GM12878 (cell line): ENCODE measurements around the gene MATN1. TPM values are rescaled to one million over a fixed set of nuclear protein-coding genes. Genes with fewer than 3 reads are reported as not detected.

Experiments used
- ATAC-seq: fragments of 200-7000 bp; cut with Tn5 transposase; 3 replicates; pipeline ENCODE4 v1.9.1; 2020; ENCODE audit warnings: mild to moderate bottlenecking, moderate library complexity
- BruUV-seq: library from RNA; stranded (reverse); fragments of 400-500 nt; replicated peaks from 2 replicates; lab custom pipeline; 2021; lab: Mats Ljungman, UMichigan
- CTCF ChIA-PET: fragments of 300-600 bp; sonication (Branson Sonifier 250); formaldehyde crosslinking; extraction: SDS; loops from one replicate; lab custom pipeline; 2021; ENCODE audit warnings: inconsistent platforms; lab: Yijun Ruan, JAX
- POLR2A ChIA-PET: fragments of 350-600 bp; formaldehyde crosslinking; extraction: SDS; loops from one replicate; lab custom pipeline; 2021; ENCODE audit warnings: inconsistent platforms; lab: Charles Lee
- RAD21 ChIA-PET: fragments of 300-600 bp; sonication (Branson Sonifier 250); formaldehyde crosslinking; loops from one replicate; lab custom pipeline; 2023; ENCODE audit warnings: antibody characterized with exemption; ENCODE audit not compliant: unreplicated experiment; lab: Charles Lee
- SMC1A ChIA-PET: fragments of 300-600 bp; sonication (Branson Sonifier 250); formaldehyde crosslinking; loops from one replicate; lab custom pipeline; 2023; ENCODE audit not compliant: unreplicated experiment, uncharacterized antibody; lab: Charles Lee
- DNase-seq: peaks from one replicate; pipeline ENCODE4 v3.0.0-alpha.2; 2011; ENCODE audit warnings: low read depth, low spot score
- FAIRE-seq: peaks from 3 replicates; lab custom pipeline; 2011; peaks lifted over from hg19 to GRCh38; lab: Jason Lieb, UNC
- H2AFZ ChIP-seq: 2 replicates; pipeline ENCODE4 v1.6.0; 2011; ENCODE audit warnings: low read depth, low read length, control low read depth; ENCODE audit not compliant: control insufficient read depth
- H3K27ac ChIP-seq: 2 replicates; pipeline ENCODE4 v1.5.1; 2011; ENCODE audit warnings: control low read depth; ENCODE audit not compliant: control insufficient read depth, insufficient read depth
- H3K27me3 ChIP-seq, 2 experiments: replicated peaks in 1 of 2; 2 replicates each; pipeline versions ENCODE4 v1.6.0 to v1.6.1; 2011; ENCODE audit warnings: low read length in 1 of 2; ENCODE audit not compliant: control insufficient read depth in 2 of 2, insufficient read depth in 2 of 2
- H3K36me3 ChIP-seq, 2 experiments: 2 replicates each; pipeline ENCODE4 v1.5.1; 2011; ENCODE audit warnings: low read length in 1 of 2; ENCODE audit not compliant: control insufficient read depth in 2 of 2, insufficient read depth in 2 of 2
- H3K4me1 ChIP-seq: 2 replicates; pipeline ENCODE4 v1.6.1; 2011; ENCODE audit warnings: mild to moderate bottlenecking, low read length, moderate library complexity, mixed read lengths; ENCODE audit not compliant: control insufficient read depth, insufficient read depth
- H3K4me2 ChIP-seq: 2 replicates; pipeline ENCODE4 v1.6.0; 2011; ENCODE audit warnings: control low read depth; ENCODE audit not compliant: control insufficient read depth, insufficient read depth
- H3K4me3 ChIP-seq: fragments of 200-600 bp; sonication (generic); 2 replicates; pipeline ENCODE4 v1.5.1; 2016
- H3K79me2 ChIP-seq: 2 replicates; pipeline ENCODE4 v1.6.0; 2011; ENCODE audit warnings: low read length; ENCODE audit not compliant: control insufficient read depth, insufficient read depth
- H3K9ac ChIP-seq: 2 replicates; pipeline ENCODE4 v1.8.0; 2011; ENCODE audit warnings: low read length, control low read depth, mixed read lengths; ENCODE audit not compliant: control insufficient read depth, insufficient read depth
- H3K9me3 ChIP-seq: replicated peaks from 3 replicates; pipeline ENCODE4 v1.5.1; 2011; ENCODE audit warnings: mild to moderate bottlenecking, low read length; ENCODE audit not compliant: control insufficient read depth, insufficient read depth
- H4K20me1 ChIP-seq: 2 replicates; pipeline ENCODE4 v1.6.0; 2011; ENCODE audit not compliant: control insufficient read depth, insufficient read depth
- BMI1 ChIP-seq: fragments of 450-650 bp; IDR thresholded peaks from 2 replicates; pipeline ENCODE4 v1.6.1; 2016; ENCODE audit warnings: mild to moderate bottlenecking, moderate library complexity, borderline replicate concordance
- BRCA1 ChIP-seq: IDR thresholded peaks from 2 replicates; pipeline ENCODE4 v1.6.1; 2011; ENCODE audit warnings: low read depth, low read length, improper control_type of control experiment
- CBX3 ChIP-seq: fragments of 200-600 bp; sonication (generic); IDR thresholded peaks from 2 replicates; pipeline ENCODE4 v1.6.1; 2016; ENCODE audit warnings: low read depth, borderline replicate concordance
- CBX5 ChIP-seq: sonication (generic); IDR thresholded peaks from 2 replicates; pipeline ENCODE4 v1.6.1; 2016; ENCODE audit warnings: low read depth, moderate library complexity, mild to moderate bottlenecking, inconsistent platforms
- CREM ChIP-seq: IDR thresholded peaks from 2 replicates; pipeline ENCODE4 v1.6.1; 2014; ENCODE audit warnings: antibody characterized with exemption, low read depth
- ELK1 ChIP-seq: IDR thresholded peaks from 2 replicates; pipeline ENCODE4 v1.6.1; 2012; ENCODE audit warnings: low read depth, low read length, improper control_type of control experiment
- FOXM1 ChIP-seq: IDR thresholded peaks from 2 replicates; pipeline ENCODE4 v1.6.1; 2012; ENCODE audit warnings: low read depth, mild to moderate bottlenecking, inconsistent platforms, low read length, moderate library complexity
- GABPA ChIP-seq: IDR thresholded peaks from 2 replicates; pipeline ENCODE4 v1.6.1; 2014; ENCODE audit warnings: antibody characterized with exemption, low read depth, mild to moderate bottlenecking, inconsistent platforms
- GATAD2B ChIP-seq: fragments of 450-650 bp; conservative IDR thresholded peaks from 2 replicates; pipeline ENCODE4 v1.6.1; 2017; ENCODE audit warnings: low read depth, mild to moderate bottlenecking, moderate library complexity
- HDAC6 ChIP-seq: fragments of 200-600 bp; sonication (generic); IDR thresholded peaks from one replicate; pipeline ENCODE4 v1.8.0; 2017; ENCODE audit warnings: antibody characterized with exemption; ENCODE audit not compliant: unreplicated experiment
- IRF4 ChIP-seq: IDR thresholded peaks from 2 replicates; pipeline ENCODE4 v1.6.1; 2011; ENCODE audit warnings: low read depth, low read length
- MYB ChIP-seq: fragments of 150-350 bp; IDR thresholded peaks from 2 replicates; pipeline ENCODE4 v1.6.1; 2014; ENCODE audit warnings: mild to moderate bottlenecking, low read depth, low read length, borderline replicate concordance
- NFYA ChIP-seq: IDR thresholded peaks from 2 replicates; pipeline ENCODE4 v1.6.1; 2011; ENCODE audit warnings: low read depth, mild to moderate bottlenecking, low read length, improper control_type of control experiment, borderline replicate concordance
- POLR2A ChIP-seq: IDR thresholded peaks from 2 replicates; pipeline ENCODE4 v1.6.1; 2011; ENCODE audit warnings: low read depth, mild to moderate bottlenecking, low read length
- RAD51 ChIP-seq: fragments of 450-650 bp; IDR thresholded peaks from 2 replicates; pipeline ENCODE4 v1.6.1; 2016; ENCODE audit warnings: moderate library complexity, mild to moderate bottlenecking, inconsistent platforms
- SUZ12 ChIP-seq: fragments of 200-600 bp; sonication (generic); IDR thresholded peaks from one replicate; pipeline ENCODE4 v1.6.1; 2018; ENCODE audit warnings: antibody characterized with exemption, mild to moderate bottlenecking; ENCODE audit not compliant: unreplicated experiment
- ZBED1 ChIP-seq: IDR thresholded peaks from 2 replicates; pipeline ENCODE4 v1.6.1; 2016; ENCODE audit warnings: borderline replicate concordance
- WGBS: methylation state at CpG from one replicate; pipeline ENCODE4 v1.1.6; 2016; ENCODE audit warnings: low lambda C conversion rate; ENCODE audit not compliant: insufficient replicate concordance, insufficient coverage; ENCODE audit errors: missing lambda C conversion rate; 5-methylcytosine and 5-hydroxymethylcytosine counted together
- in situ Hi-C: fragments of 300-500 bp; cut with MboI; formaldehyde crosslinking; loops from 9 replicates; pipeline ENCODE4 v1.14.3; 2018; ENCODE audit warnings: mixed read lengths
- intact Hi-C: fragments of 100-400 bp; cut with micrococcal nuclease; formaldehyde crosslinking; loops from one replicate; pipeline ENCODE4 v1.14.2; 2022; ENCODE audit not compliant: unreplicated experiment
- polyA plus RNA-seq, 11 experiments: library from polyadenylated mRNA; depleted of rRNA in 4 of 11; unstranded in 6 of 11; stranded (reverse) in 5 of 11; fragments of >200 nt; fragmentation: Nextera tagmentation in 4 of 11; fragmentation: Illumina TruSeq in 1 of 11; extraction: Ambion mirVana in 4 of 11; extraction: Trizol in 1 of 11; gene quantifications; 1 replicate in 1 of 11; 2 replicates in 10 of 11; pipeline versions ENCODE4 v1.2.1 to v1.2.3, GENCODE V29; 2011 to 2016; ENCODE audit warnings: inconsistent platforms in 2 of 11, missing spikeins in 2 of 11, low read depth in 1 of 11
- total RNA-seq, 4 experiments: library from RNA; depleted of rRNA in 3 of 4; stranded (reverse); fragments of >200 nt in 3 of 4; fragmentation: Illumina TruSeq in 1 of 4; extraction: Trizol in 1 of 4; gene quantifications; 2 replicates each; pipeline versions ENCODE4 v1.2.1 to v1.2.3, GENCODE V29; 2013 to 2021
- TF ChIP-seq, protein P1 (sequence below): fragments of 450-650 bp; IDR thresholded peaks from 2 replicates; pipeline ENCODE4 v1.6.1; 2014; ENCODE audit warnings: mild to moderate bottlenecking
- TF ChIP-seq, protein P2 (sequence below): IDR thresholded peaks from 2 replicates; pipeline ENCODE4 v1.6.1; 2012; ENCODE audit warnings: low read depth, low read length, improper control_type of control experiment

Gene MATN1
- total and polyA plus RNA-seq, 10 of the 15 experiments (the other 5 are each of a cell fraction or from before 2014, with no cell fraction given), result 0.04 to 0.50 (median 0.10) TPM; not detected in 1

DNA sequence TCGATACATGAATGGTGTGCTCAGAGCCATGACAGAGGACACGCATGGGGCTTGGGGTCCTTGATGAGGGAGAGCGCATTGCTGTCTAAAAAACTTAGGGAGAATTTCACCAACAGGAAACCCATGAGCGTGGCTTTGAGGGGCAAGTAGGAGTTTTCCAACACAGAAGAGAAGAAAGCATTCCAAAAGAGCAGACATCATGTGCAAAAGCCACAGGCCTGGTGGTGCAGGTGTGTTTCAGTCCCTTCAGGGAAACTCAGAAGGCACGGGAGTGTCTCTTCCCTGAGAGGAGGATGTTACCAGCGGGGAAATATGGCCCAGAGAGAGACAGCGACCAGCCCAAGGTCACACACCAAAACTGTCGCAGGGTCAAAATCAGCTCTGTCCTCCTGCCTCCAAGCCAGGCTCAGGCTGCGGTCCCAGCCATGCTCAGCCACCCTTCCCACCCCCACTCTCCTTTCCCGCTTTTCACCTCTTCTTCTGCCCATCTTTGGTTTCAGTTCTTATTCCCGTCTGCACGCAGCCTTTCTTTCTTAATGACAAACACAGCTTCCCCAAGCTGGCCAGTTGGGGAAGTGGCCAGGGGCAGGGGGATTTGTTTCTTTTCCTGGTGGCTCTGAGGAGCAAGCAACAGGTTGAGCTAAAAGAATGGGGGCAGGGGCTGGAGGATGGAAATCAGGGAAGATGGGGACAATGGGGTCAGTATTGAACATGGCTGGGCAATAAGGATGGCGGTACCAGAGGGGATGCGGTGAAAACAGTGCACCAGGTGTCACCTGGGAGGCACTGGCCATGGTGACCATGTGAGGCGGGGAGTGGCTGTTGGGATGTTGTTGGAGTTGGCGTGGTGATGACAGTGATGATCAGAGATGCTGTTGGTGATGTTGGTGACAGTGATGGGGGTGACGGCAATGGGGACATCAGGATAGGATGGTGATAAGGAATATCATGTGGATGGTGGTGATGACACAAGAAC, 23.9 kb upstream of the MATN1 start:
- H3K4me2 ChIP-seq, result peak overlapping the region; percentile 75
- in situ Hi-C loops, result no loop called here
- TF ChIP-seq IRF4 (0 out of 2 replicates have a peak, but pooled peaks have one; percentile 39), GABPA (no peak), SUZ12 (no peak), CBX5 (no peak), ZBED1 (no peak), BMI1 (no peak), CBX3 (no peak), POLR2A (peak; percentile 73; the same call in 1 of the 2 replicates), NFYA (no peak), HDAC6 (no peak), FOXM1 (no peak), BRCA1 (no peak), ELK1 (no peak), RAD51 (no peak), CREM (peak; percentile 41; the same call in 1 of the 2 replicates), GATAD2B (no peak; the same call in 1 of the 2 replicates), MYB (no peak)
- TF ChIP-seq, protein P1, sequence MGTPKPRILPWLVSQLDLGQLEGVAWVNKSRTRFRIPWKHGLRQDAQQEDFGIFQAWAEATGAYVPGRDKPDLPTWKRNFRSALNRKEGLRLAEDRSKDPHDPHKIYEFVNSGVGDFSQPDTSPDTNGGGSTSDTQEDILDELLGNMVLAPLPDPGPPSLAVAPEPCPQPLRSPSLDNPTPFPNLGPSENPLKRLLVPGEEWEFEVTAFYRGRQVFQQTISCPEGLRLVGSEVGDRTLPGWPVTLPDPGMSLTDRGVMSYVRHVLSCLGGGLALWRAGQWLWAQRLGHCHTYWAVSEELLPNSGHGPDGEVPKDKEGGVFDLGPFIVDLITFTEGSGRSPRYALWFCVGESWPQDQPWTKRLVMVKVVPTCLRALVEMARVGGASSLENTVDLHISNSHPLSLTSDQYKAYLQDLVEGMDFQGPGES, result no peak
- TF ChIP-seq, protein P2, sequence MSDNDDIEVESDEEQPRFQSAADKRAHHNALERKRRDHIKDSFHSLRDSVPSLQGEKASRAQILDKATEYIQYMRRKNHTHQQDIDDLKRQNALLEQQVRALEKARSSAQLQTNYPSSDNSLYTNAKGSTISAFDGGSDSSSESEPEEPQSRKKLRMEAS, result no peak; the same call in 1 of the 2 replicates

More for the DNA sequence above, 23.9 kb upstream of the MATN1 start:
- Histone ChIP-seq H3K27ac (peak overlapping the region; percentile 93), H3K9ac (peak overlapping the region; percentile 97), H3K9me3 (no peaks in the 10 kb centered on the region), H2AFZ (no peak overlapping the region), H3K36me3 (peaks cover 14 to 24% of the 10 kb centered on the region in 2 experiments), H3K4me3 (peak overlapping the region; percentile 98), H4K20me1 (0 out of 2 replicates have a peak, but pooled peaks cover 3% of the 10 kb centered on the region), H3K4me1 (peaks cover 96% of the 10 kb centered on the region), H3K27me3 (no peaks in the 10 kb centered on the region), H3K79me2 (peaks cover 100% of the 10 kb centered on the region)
- no TSS peak for BruUV-seq
- RAD21 ChIA-PET, result interaction anchor here (0.8 to 14.8 kb wide), 7 partner anchors 12 to 31 kb away, joined by 4 to 462 read pairs (median 23); partner anchors contain the start of gene LAPTM5
- no peak for ATAC-seq
- 19% methylated on average over 17 of the region's 17 CpGs for WGBS
- SMC1A ChIA-PET, result interaction anchor here (1.5 to 24.8 kb wide), 4 partner anchors 12 to 33 kb away, joined by 3 to 556 read pairs (median 344); partner anchors contain the start of genes LAPTM5 and MATN1
- DNase-seq, result no peak
- CTCF ChIA-PET, result interaction anchor here (1.2 to 16.5 kb wide), 7 partner anchors 8 to 36 kb away, joined by 3 to 161 read pairs (median 47); partner anchors contain the start of genes LAPTM5 and MATN1
- intact Hi-C loops, result loop anchor here (2.0 kb wide), 1 partner anchor 17 kb away; no protein-coding TSS in a partner anchor
- no peak for FAIRE-seq
- POLR2A ChIA-PET, result interaction anchor here (0.6 to 22.5 kb wide), 6 partner anchors 13 to 33 kb away, joined by 3 to 741 read pairs (median 7); partner anchors contain the start of gene LAPTM5
